ENCODE data around the gene HLCS.

Gene HLCS

GRCh38 chr21:36893581-36893980 lies 72.9 kb downstream of the HLCS start:
- no peak overlapping the region for H3K4me3 ChIP-seq (ENCODE audit: low read length)
- DNase-seq (ENCODE audit: low read depth, low spot score): no peak

GRCh38 chr21:36892201-36892600 lies 74.3 kb downstream of the HLCS start:
- no peak overlapping the region for H3K4me3 ChIP-seq (ENCODE audit: low read length)
- DNase-seq (ENCODE audit: low read depth, low spot score): no peak

GRCh38 chr21:36891692-36892091 lies 74.8 kb downstream of the HLCS start:
- H3K4me3 ChIP-seq (ENCODE audit: low read length): no peak overlapping the region
- DNase-seq (ENCODE audit: low read depth, low spot score): no peak

- no peak for DNase-seq (ENCODE audit: low read depth, low spot score)
- H3K4me3 ChIP-seq (ENCODE audit: low read length): no peak overlapping the region
Measured at GRCh38 chr21:36891121-36891520, 75.3 kb downstream of the HLCS start.

- no peak overlapping the region for H3K4me3 ChIP-seq (ENCODE audit: low read length)
Measured at GRCh38 chr21:36890086-36890485, 76.4 kb downstream of the HLCS start.

GRCh38 chr21:36889401-36889800 lies 77.1 kb downstream of the HLCS start:
- no peak for DNase-seq (ENCODE audit: low read depth, low spot score)
- H3K4me3 ChIP-seq (ENCODE audit: low read length): no peak overlapping the region

More at GRCh38 chr21:36890086-36890485, 76.4 kb downstream of the HLCS start:
- no peak for DNase-seq (ENCODE audit: low read depth, low spot score)

DNA sequence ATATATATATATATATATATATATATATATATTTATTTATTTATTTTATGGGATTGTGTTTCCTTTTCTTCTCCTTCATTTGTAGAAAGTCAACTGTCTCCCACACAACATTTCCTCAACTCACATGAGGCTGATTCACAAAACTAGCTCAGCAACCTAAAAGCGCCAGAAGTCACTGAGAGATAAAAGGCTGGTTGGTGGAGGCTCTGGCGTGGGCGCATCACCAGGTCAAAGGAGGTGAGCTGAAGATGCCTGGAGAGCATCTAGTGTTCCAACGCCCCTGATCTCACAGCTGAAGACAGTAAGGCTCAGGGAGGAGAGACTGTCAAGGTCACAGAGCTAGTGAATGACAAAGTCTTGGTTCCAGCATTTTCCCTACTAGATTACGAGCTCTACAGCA lies 78.0 kb downstream of the HLCS start:
- no peak overlapping the region for H3K4me3 ChIP-seq (ENCODE audit: low read length)
- no peak for DNase-seq (ENCODE audit: low read depth, low spot score)

DNA sequence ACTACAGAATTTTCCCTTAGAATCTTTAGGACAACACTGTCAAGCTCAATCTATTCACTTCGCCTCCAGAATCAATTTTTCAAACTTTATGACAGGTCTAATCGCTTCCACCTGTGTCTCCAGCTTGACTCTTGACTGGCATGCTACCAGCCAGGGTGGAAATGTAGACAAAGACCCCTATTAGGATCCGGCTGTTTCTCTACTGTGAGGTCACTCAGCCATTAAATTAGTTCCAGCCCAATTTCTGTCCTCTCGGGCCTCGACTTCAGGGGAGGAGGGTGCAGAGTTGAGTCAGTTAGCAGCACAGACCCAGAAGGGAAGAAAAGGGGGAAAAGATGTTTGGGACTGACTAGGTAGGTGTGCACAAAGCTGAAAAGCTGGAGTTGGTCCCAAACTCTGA lies 78.5 kb downstream of the HLCS start:
- no peak for DNase-seq (ENCODE audit: low read depth, low spot score)

DNA sequence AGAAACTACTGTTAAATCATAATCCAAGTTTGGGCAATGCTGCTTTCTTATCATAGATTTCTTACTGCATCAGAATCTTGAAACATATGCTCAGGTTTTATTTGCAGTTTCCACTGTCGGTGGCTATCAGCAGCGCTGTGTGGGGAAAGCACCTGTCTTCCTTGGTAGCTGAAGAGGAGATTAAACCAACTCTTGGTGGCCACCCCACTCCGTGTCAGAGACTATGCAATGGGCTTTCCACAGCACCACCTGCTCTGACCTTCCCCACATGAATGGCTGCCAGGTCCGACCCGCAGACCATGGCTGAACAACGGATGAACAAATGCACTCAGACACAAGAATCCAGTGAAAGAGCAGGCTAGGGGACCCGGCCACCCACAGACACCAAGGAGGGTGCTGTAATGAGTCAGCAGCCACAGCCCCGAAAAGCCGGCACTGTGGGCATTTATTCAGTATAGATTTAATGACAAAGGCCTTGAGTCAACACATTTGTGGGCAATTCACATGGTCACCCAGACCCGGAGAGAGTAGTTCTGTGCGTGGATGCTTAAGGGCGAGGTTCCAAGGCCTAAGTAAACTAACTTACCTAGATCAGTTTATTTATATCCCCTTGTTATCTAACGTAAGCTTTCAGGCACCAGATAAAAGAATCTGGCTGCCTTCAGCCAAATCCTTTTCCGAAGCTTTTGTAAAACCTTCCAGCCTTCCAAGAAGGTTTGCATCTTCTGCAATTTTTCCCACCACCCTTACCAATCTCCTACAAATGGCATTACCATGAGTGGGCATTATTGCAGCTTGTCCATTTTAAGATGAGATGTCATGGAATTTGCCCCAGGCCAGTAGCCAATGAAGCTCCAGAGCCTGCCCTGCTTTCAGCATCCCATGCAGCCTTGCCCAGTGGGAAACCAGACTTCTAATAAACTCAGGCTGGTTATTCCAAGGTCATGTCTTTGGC lies 82.7 kb downstream of the HLCS start:
- H3K4me3 ChIP-seq (ENCODE audit: low read length): no peak overlapping the region
- no peak for DNase-seq (ENCODE audit: low read depth, low spot score)

More for the DNA sequence above, 78.5 kb downstream of the HLCS start:
- no peak overlapping the region for H3K4me3 ChIP-seq (ENCODE audit: low read length)

DNA sequence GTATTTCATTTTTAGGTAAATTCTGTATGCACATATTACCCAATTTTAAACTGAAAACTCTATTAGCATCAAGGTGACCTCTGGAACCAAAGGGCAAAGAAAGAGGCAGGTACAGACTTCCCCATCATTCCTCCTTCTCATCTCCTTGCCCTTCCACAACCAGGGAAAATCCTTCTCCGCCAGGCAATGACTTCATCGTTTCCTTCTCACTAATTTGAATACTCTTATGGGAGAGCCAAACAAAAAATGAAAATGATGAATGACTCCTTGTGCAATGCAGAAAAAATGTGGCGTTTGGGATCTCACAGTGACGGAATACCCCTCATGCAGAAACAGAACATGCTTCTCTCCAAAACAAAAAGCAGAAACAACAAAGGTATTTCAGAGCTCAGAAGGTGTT lies 83.7 kb downstream of the HLCS start:
- no peak overlapping the region for H3K4me3 ChIP-seq (ENCODE audit: low read length)
- no peak for DNase-seq (ENCODE audit: low read depth, low spot score)

DNA sequence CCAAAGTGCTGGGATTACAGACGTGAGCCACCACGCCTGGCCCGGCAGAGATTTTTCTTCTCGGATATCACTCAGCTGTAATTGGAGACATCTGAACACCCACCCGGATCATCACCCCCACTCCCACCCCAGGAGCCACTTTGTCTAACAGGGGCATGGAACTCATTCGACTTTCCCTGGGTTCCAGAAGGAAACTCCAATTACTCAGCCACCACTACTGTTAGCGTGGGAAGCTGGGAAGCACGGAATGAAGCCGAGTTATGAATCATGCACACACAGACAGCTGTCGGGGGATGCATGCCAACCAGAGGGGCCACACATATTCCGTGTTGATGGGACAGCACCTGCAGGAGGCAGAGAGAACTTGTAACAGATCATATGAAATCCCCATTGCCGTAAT lies 85.2 kb downstream of the HLCS start:
- DNase-seq (ENCODE audit: low read depth, low spot score): no peak
- no peak overlapping the region for H3K4me3 ChIP-seq (ENCODE audit: low read length)

GRCh38 chr21:36879827-36880226 lies 86.6 kb downstream of the HLCS start:
- DNase-seq (ENCODE audit: low read depth, low spot score): no peak
- H3K4me3 ChIP-seq (ENCODE audit: low read length): no peak overlapping the region

- no peak for DNase-seq (ENCODE audit: low read depth, low spot score)
- H3K4me3 ChIP-seq (ENCODE audit: low read length): no peak overlapping the region
Measured at GRCh38 chr21:36877741-36878140, 88.7 kb downstream of the HLCS start.

DNA sequence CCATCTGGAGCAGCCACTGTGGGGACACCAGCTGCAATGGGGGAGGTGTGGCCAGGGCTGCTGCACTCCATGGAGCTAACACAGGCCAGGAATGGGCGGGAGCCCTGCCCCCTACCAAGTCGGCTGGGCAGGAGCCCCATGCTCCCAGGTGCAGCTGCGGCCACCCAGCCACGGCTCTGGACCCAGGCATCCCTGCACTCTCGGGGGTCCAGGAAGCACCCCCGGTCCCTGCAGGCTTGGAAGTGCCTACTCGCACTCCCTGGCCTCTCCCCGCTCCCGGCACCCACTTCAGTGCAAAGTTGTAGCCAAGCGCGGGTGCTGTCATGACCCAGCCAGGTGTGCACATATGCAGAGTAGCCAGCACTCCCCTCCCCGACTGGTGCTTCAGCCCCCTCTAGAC lies 91.8 kb downstream of the HLCS start:
- DNase-seq (ENCODE audit: low read depth, low spot score): no peak
- H3K4me3 ChIP-seq (ENCODE audit: low read length): no peak overlapping the region

- no peak for DNase-seq (ENCODE audit: low read depth, low spot score)
- H3K4me3 ChIP-seq (ENCODE audit: low read length): no peak overlapping the region
Measured at GRCh38 chr21:36873513-36873912, 93.0 kb downstream of the HLCS start.

DNA sequence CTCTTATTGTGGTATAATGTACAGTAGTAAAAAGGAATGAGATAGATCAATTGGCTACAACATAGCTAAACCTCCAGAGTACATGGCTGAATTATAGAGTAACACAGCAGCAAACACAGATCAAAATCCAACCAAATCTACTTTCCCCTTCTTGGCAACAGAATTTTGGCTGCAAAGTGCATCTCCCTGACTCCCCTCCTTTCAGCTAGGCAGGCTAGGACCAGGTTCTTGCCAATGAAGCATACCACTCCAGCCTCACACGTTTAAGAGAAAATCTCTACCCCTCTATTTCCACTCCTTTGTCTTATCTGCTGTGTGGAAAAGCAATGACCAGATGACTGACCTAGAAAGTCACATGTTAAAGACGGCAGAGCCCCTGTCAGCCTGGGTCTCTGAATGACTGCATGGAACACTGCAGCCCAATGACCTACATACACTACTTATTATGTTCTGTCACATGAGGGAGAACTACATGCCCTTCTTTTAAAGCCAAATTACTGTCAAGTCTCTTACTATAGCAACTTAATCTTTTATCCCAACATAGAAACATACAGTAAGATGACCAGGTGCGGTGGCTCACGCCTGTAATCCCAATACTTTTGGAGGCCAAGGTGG lies 99.1 kb downstream of the HLCS start:
- H3K4me3 ChIP-seq (ENCODE audit: low read length): no peak overlapping the region
- DNase-seq (ENCODE audit: low read depth, low spot score): no peak

- no peak for DNase-seq (ENCODE audit: low read depth, low spot score)
Measured at GRCh38 chr21:36866419-36866818, 100.0 kb downstream of the HLCS start.

DNA sequence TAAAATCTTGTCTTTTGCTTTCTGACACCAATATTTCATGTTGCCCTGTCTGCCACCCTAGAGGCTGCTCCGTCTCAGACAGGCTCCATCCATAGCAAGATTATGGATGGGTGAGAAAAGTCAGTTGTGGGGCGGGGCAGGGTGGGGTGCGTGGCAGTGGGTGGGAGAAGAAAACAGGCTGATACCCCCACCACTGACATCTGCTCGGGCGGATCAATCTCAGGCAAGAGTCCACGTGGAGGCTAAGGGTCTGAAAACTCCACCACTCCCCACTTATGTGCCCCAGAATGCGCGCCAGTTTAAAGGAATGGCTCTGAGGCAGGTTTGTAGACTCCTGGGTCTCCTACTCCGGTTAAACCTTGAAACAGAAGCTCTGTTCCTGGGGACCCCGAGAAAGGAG lies 101.5 kb downstream of the HLCS start:
- DNase-seq (ENCODE audit: low read depth, low spot score): no peak
- no peak overlapping the region for H3K4me3 ChIP-seq (ENCODE audit: low read length)

More at GRCh38 chr21:36866419-36866818, 100.0 kb downstream of the HLCS start:
- no peak overlapping the region for H3K4me3 ChIP-seq (ENCODE audit: low read length)

DNA sequence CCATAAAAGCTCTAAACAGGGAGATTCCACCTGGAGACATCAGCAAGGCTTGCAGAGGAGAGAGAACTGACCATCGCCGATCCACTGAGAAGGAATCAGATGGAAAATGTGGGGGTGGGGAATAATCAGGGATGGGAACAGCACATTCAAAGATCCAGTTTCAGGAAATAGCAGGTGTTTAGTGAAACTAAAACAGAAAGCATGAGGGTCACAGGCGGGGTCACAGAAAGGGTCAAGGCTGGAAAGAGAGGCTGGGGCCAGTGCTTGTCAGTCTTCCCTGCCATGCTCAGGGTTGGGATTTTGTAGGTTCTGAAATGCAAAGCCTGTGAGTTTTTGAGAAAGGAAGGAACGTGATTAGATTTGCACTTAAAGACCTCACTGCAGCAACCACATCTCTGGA lies 103.2 kb downstream of the HLCS start:
- no peak for DNase-seq (ENCODE audit: low read depth, low spot score)
- H3K4me3 ChIP-seq (ENCODE audit: low read length): no peak overlapping the region

DNA sequence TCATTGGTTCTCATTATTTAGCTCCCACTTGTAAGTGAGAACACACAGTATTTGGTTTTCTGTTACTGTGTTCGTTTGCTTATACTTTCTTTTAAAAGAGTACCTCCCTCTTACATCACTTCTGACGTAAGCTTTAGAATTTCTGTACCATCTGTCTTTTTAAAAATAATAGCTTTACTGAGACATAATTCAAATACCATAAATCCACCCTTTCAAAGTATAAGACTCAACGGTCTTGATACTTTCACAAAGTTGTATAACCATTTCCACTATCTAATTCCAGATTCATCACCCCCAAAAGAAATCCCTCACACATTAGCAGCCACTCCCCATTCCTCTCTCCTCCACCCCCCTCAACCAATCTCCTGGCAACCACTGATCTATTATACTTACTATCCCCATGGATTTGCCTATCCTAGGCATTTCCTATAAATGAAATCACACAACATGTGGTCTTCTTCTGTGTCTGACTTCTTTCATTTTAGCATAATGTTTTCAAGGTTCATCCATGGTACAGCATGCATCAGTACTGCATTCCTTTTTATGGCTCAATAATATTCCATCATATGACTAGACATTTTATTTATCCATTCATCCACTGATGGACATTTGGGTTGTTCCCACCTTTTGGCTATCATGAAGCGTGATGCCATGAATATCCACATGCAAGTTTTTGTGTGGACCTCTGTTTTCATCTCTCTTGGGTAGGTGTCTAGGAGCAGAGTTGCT lies 104.7 kb downstream of the HLCS start:
- DNase-seq (ENCODE audit: low read depth, low spot score): no peak
- no peak overlapping the region for H3K4me3 ChIP-seq (ENCODE audit: low read length)

Data from Jurkat, Clone E6-1 (cell line).